SU-DHL-6 (cell line): Measurements from ENCODE around the gene PDE4B.
"Not testable (repeated sequence)": the region's sequence is repeated elsewhere in the genome, so short reads cannot be mapped to it uniquely, and the experiment has no call there.

Source experiments
- CTCF ChIP-seq: fragments of 200-600 bp; sonication (generic); IDR thresholded peaks from one replicate; pipeline ENCODE4 v1.5.1; 2017; ENCODE audit warnings: antibody characterized with exemption, mild to moderate bottlenecking, low read length, moderate library complexity; ENCODE audit not compliant: insufficient read depth, poor library complexity, severe bottlenecking
- EZH2phosphoT487 ChIP-seq: fragments of 200-600 bp; sonication (generic), shearing (Covaris generic); conservative IDR thresholded peaks from 2 replicates; pipeline ENCODE4 v1.6.1; 2018; ENCODE audit warnings: mild to moderate bottlenecking, antibody characterized with exemption, low read length, moderate library complexity, mixed read lengths

- TF ChIP-seq CTCF, EZH2phosphoT487: not testable (repeated sequence)
Observed at GRCh38 chr1:66411449-66411848, 618.8 kb downstream of the PDE4B start.
